GM23338 (cell line): ENCODE measurements around the gene FAM76A. TPM values are rescaled to one million over a fixed set of nuclear protein-coding genes. Genes with fewer than 3 reads are reported as not detected.

Source experiments
- ATAC-seq: fragments of 200-7000 bp; cut with Tn5 transposase; 3 replicates; pipeline ENCODE4 v1.9.1; 2020
- DNase-seq: peaks from one replicate; pipeline ENCODE4 v3.0.0-alpha.2; 2015; ENCODE audit warnings: low spot score
- H2AFZ ChIP-seq: fragments of 200-600 bp; sonication (generic); 2 replicates; pipeline ENCODE4 v1.8.0; 2016; ENCODE audit warnings: antibody characterized with exemption, mild to moderate bottlenecking, moderate library complexity
- H3F3A ChIP-seq: fragments of 200-600 bp; sonication (generic); replicated peaks from 2 replicates; pipeline ENCODE4 v1.8.0; 2017; ENCODE audit warnings: antibody characterized with exemption, mixed run types, low read depth
- H3K27ac ChIP-seq: fragments of 200-600 bp; sonication (generic); 2 replicates; pipeline ENCODE4 v1.6.1; 2016; ENCODE audit warnings: low read depth
- H3K27me3 ChIP-seq: fragments of 200-600 bp; sonication (generic); 2 replicates; pipeline ENCODE4 v1.8.0; 2016; ENCODE audit warnings: mild to moderate bottlenecking, mixed run types, moderate library complexity; ENCODE audit not compliant: insufficient read depth
- H3K36me3 ChIP-seq: fragments of 200-600 bp; sonication (generic); 2 replicates; pipeline ENCODE4 v1.8.0; 2016; ENCODE audit warnings: mild to moderate bottlenecking; ENCODE audit not compliant: insufficient read depth
- H3K4me1 ChIP-seq: fragments of 200-600 bp; sonication (generic); 2 replicates; pipeline ENCODE4 v1.8.0; 2016; ENCODE audit warnings: mild to moderate bottlenecking, moderate library complexity; ENCODE audit not compliant: insufficient read depth
- H3K4me2 ChIP-seq: fragments of 200-600 bp; sonication (generic); 2 replicates; pipeline ENCODE4 v1.7.1; 2017; ENCODE audit warnings: mixed run types
- H3K4me3 ChIP-seq: fragments of 200-600 bp; sonication (generic); 2 replicates; pipeline ENCODE4 v1.6.1; 2016; ENCODE audit warnings: mixed run types
- H3K79me2 ChIP-seq: fragments of 200-600 bp; sonication (generic); replicated peaks from 2 replicates; pipeline ENCODE4 v1.8.0; 2017; ENCODE audit warnings: mild to moderate bottlenecking; ENCODE audit not compliant: insufficient read depth
- H3K9me2 ChIP-seq: fragments of 200-600 bp; sonication (generic); 2 replicates; pipeline ENCODE4 v1.8.0; 2017; ENCODE audit not compliant: insufficient read depth
- H4K20me1 ChIP-seq: fragments of 200-600 bp; sonication (generic); replicated peaks from 2 replicates; pipeline ENCODE4 v1.8.0; 2017; ENCODE audit warnings: mild to moderate bottlenecking; ENCODE audit not compliant: insufficient read depth
- H3K27ac Mint-ChIP-seq: 2 replicates; pipeline ENCODE4 v1.8.0; 2020; ENCODE audit warnings: inconsistent platforms, mild to moderate bottlenecking, moderate library complexity, mixed read lengths
- H3K27me3 Mint-ChIP-seq: 3 replicates; pipeline ENCODE4 v1.8.0; 2022; ENCODE audit warnings: low read depth, mild to moderate bottlenecking, moderate library complexity, mixed read lengths, inconsistent platforms; ENCODE audit not compliant: insufficient read depth, poor library complexity
- H3K36me3 Mint-ChIP-seq: 3 replicates; pipeline ENCODE4 v1.8.0; 2021; ENCODE audit warnings: low read depth, mild to moderate bottlenecking, inconsistent platforms, moderate library complexity, mixed read lengths
- H3K4me1 Mint-ChIP-seq: 3 replicates; pipeline ENCODE4 v1.8.0; 2020; ENCODE audit warnings: mild to moderate bottlenecking, inconsistent platforms, mixed read lengths
- H3K4me3 Mint-ChIP-seq: 3 replicates; pipeline ENCODE4 v1.8.0; 2021; ENCODE audit warnings: moderate library complexity, mild to moderate bottlenecking, inconsistent platforms, mixed read lengths
- H3K9me3 Mint-ChIP-seq: 3 replicates; pipeline ENCODE4 v1.8.0; 2020; ENCODE audit warnings: moderate library complexity, mild to moderate bottlenecking, inconsistent platforms, mixed read lengths
- CTCF ChIP-seq, 2 experiments: fragments of 200-600 bp in 1 of 2; sonication (generic) in 1 of 2; conservative IDR thresholded peaks; 2 replicates each; pipeline versions ENCODE4 v1.5.1 to v1.6.1; 2016 to 2017; ENCODE audit warnings: antibody characterized with exemption in 2 of 2, low read depth in 2 of 2, mild to moderate bottlenecking in 2 of 2, moderate library complexity in 1 of 2
- NANOG ChIP-seq: IDR thresholded peaks from 2 replicates; pipeline ENCODE4 v1.6.1; 2016; ENCODE audit warnings: antibody characterized with exemption, borderline replicate concordance
- STAT1 ChIP-seq: IDR thresholded peaks from one replicate; pipeline ENCODE4 v1.6.1; 2016; ENCODE audit warnings: antibody characterized with exemption; ENCODE audit not compliant: unreplicated experiment
- ZNF462 ChIP-seq: fragments of 250-450 bp; sonication (Bioruptor Pico); IDR thresholded peaks from 2 replicates; pipeline ENCODE4 v1.5.0; 2020; ENCODE audit warnings: mild to moderate bottlenecking, moderate library complexity
- polyA plus RNA-seq: library from polyadenylated mRNA; unstranded; fragments of >200 nt; fragmentation: Nextera tagmentation; extraction: Ambion mirVana; gene quantifications from 2 replicates; pipeline ENCODE4 v1.2.1, GENCODE V29; 2016
- total RNA-seq: library from RNA; depleted of rRNA; stranded (reverse); fragments of >200 nt; shearing (Covaris generic); gene quantifications from 2 replicates; pipeline ENCODE4 v1.2.3, GENCODE V29; 2014

Gene FAM76A
- total and polyA plus RNA-seq, 2 experiments from 2014 or later, result 12.5 to 13.8 TPM

GRCh38 chr1:27684176-27684575, 41.6 kb upstream of the FAM76A start (continued):
- TF ChIP-seq ZNF462 (CRISPR knock-in tag), result no peak

- Histone ChIP-seq H3F3A (no peaks in the 10 kb centered on the region), H2AFZ (0 out of 2 replicates have a peak overlapping the region, but pooled peaks have one; percentile 47), H3K79me2 (no peaks in the 10 kb centered on the region), H3K36me3 (no peaks in the 10 kb centered on the region; the same call in 1 of the 2 replicates), H4K20me1 (no peaks in the 10 kb centered on the region), H3K4me3 (no peak overlapping the region), H3K4me2 (no peak overlapping the region), H3K27ac (no peak overlapping the region), H3K9me2 (no peaks in the 10 kb centered on the region), H3K27me3 (no peaks in the 10 kb centered on the region), H3K4me1 (peaks cover 6% of the 10 kb centered on the region)
- DNase-seq, result peak; percentile 33
- peaks cover 28% of the 10 kb centered on the region for H3K9me3 Mint-ChIP-seq
- TF ChIP-seq STAT1 (no peak), NANOG (no peak), CTCF (conservative IDR thresholded peaks at IDR 0.05; ENCODE audit: low read depth in 2 of 2) (peak in 1 of 2 experiments; percentile 19; a peak in 1 of 4 replicates)
- peak; percentile 75 for ATAC-seq
- H3K27me3 Mint-ChIP-seq, result peaks cover 5% of the 10 kb centered on the region
- peaks cover 13% of the 10 kb centered on the region for H3K4me1 Mint-ChIP-seq
- H3K36me3 Mint-ChIP-seq, result peaks cover 11% of the 10 kb centered on the region
- no peak overlapping the region for H3K4me3 Mint-ChIP-seq
- no peak overlapping the region for H3K27ac Mint-ChIP-seq
These were observed 39.4 kb upstream of the FAM76A start for GRCh38 chr1:27686223-27686990.
